PC-9 (cell line): ENCODE results near the gene TSC22D3. TPM values are rescaled to one million over a fixed set of nuclear protein-coding genes. Genes with fewer than 3 reads are reported as not detected.

Experiments
- BruUV-seq: library from RNA; stranded (reverse); fragments of 400-500 nt; replicated peaks from 2 replicates; lab custom pipeline; 2021; lab: Mats Ljungman, UMichigan
- CTCF ChIA-PET: fragments of 300-600 bp; sonication (Branson Sonifier 250); formaldehyde crosslinking; loops from one replicate; lab custom pipeline; 2022; ENCODE audit warnings: antibody characterized with exemption; lab: Charles Lee
- POLR2A ChIA-PET: fragments of 300-600 bp; sonication (Branson Sonifier 250); formaldehyde crosslinking; loops from one replicate; lab custom pipeline; 2022; ENCODE audit warnings: antibody characterized with exemption; ENCODE audit not compliant: unreplicated experiment; lab: Charles Lee
- DNase-seq, 2 experiments: peaks; one replicate each; pipeline versions ENCODE4 v3.0.0 to v3.0.0-alpha.2; 2015 to 2022; ENCODE audit warnings: mixed read lengths in 1 of 2
- H2AFZ ChIP-seq: fragments of 200-600 bp; sonication (generic); 2 replicates; pipeline ENCODE4 v1.8.1; 2017; ENCODE audit warnings: antibody characterized with exemption
- H3F3A ChIP-seq: fragments of 200-600 bp; sonication (generic); 2 replicates; pipeline ENCODE4 v1.8.1; 2017; ENCODE audit warnings: antibody characterized with exemption, mild to moderate bottlenecking, low read depth; ENCODE audit not compliant: insufficient read depth
- H3K27ac ChIP-seq: fragments of 200-600 bp; sonication (generic); 2 replicates; pipeline ENCODE4 v1.6.1; 2016; ENCODE audit warnings: mixed run types
- H3K27me3 ChIP-seq: fragments of 200-600 bp; sonication (generic); 2 replicates; pipeline ENCODE4 v1.6.1; 2016; ENCODE audit warnings: low read depth, mixed run types; ENCODE audit not compliant: insufficient read depth
- H3K36me3 ChIP-seq: fragments of 200-600 bp; sonication (generic); 2 replicates; pipeline ENCODE4 v1.6.1; 2016; ENCODE audit warnings: low read depth, mixed run types
- H3K4me1 ChIP-seq: fragments of 200-600 bp; sonication (generic); replicated peaks from 2 replicates; pipeline ENCODE4 v1.6.1; 2016; ENCODE audit warnings: mixed run types; ENCODE audit not compliant: insufficient read depth
- H3K4me2 ChIP-seq: fragments of 200-600 bp; sonication (generic); 2 replicates; pipeline ENCODE4 v1.6.1; 2017; ENCODE audit warnings: mixed run types
- H3K4me3 ChIP-seq: fragments of 200-600 bp; sonication (generic); 2 replicates; pipeline ENCODE4 v1.6.1; 2016; ENCODE audit warnings: mixed run types
- H3K79me2 ChIP-seq: fragments of 200-600 bp; sonication (generic); 2 replicates; pipeline ENCODE4 v1.6.1; 2017; ENCODE audit warnings: low read depth, mixed run types
- H3K9me2 ChIP-seq: fragments of 200-600 bp; sonication (generic); 2 replicates; pipeline ENCODE4 v1.8.1; 2017; ENCODE audit warnings: mild to moderate bottlenecking; ENCODE audit not compliant: insufficient read depth
- H3K9me3 ChIP-seq: fragments of 200-600 bp; sonication (generic); 2 replicates; pipeline ENCODE4 v1.8.1; 2016; ENCODE audit warnings: low read depth; ENCODE audit not compliant: insufficient read depth
- H4K20me1 ChIP-seq: fragments of 200-600 bp; sonication (generic); 2 replicates; pipeline ENCODE4 v1.8.1; 2017; ENCODE audit not compliant: insufficient read depth
- CTCF ChIP-seq: fragments of 200-600 bp; sonication (generic); conservative IDR thresholded peaks from 2 replicates; pipeline ENCODE4 v1.6.1; 2017; ENCODE audit warnings: mixed run types, antibody characterized with exemption, mild to moderate bottlenecking, moderate library complexity
- EZH2 ChIP-seq: fragments of 200-600 bp; sonication (generic); IDR thresholded peaks from 2 replicates; pipeline ENCODE4 v1.8.0; 2017; ENCODE audit warnings: antibody characterized with exemption, low read depth
- intact Hi-C: fragments of 100-400 bp; cut with micrococcal nuclease; formaldehyde crosslinking; loops from one replicate; pipeline ENCODE4 v1.10.0; 2022; ENCODE audit not compliant: unreplicated experiment
- total RNA-seq: library from RNA; stranded (reverse); gene quantifications from 2 replicates; pipeline ENCODE4 v1.2.3, GENCODE V29; 2021

Gene TSC22D3
- total RNA-seq, 1 experiment from 2014 or later: 43.9 TPM

- no TSS peak for BruUV-seq
- TF ChIP-seq EZH2 (no peak), CTCF (no peak)
- H3K27me3 ChIP-seq: no peaks in the 10 kb centered on the region
- peak overlapping the region; percentile 41 for H3K4me2 ChIP-seq
- H3K27ac ChIP-seq: no peak overlapping the region
- H3K4me1 ChIP-seq: peaks cover 22% of the 10 kb centered on the region
- CTCF ChIA-PET: interaction anchor here (1.1 kb wide), 1 partner anchor 28 kb away, joined by 4 read pairs; the partner anchor contains the start of gene TSC22D3
- no peaks in the 10 kb centered on the region for H3K36me3 ChIP-seq
- DNase-seq: peak; percentile 40 to 78
- H4K20me1 ChIP-seq: no peaks in the 10 kb centered on the region
- intact Hi-C loops: no loop called here
- POLR2A ChIA-PET: no interaction called here
- H3K9me2 ChIP-seq: no peaks in the 10 kb centered on the region
- no peaks in the 10 kb centered on the region for H3K79me2 ChIP-seq
- H3F3A ChIP-seq: peaks cover 6% of the 10 kb centered on the region; the same call in 1 of the 2 replicates
- H3K4me3 ChIP-seq: no peak overlapping the region
- H2AFZ ChIP-seq: no peak overlapping the region
- no peaks in the 10 kb centered on the region for H3K9me3 ChIP-seq
Observed at GRCh38 chrX:107747596-107748161, 27.9 kb downstream of the TSC22D3 start.

- H3K36me3 ChIP-seq: no peaks in the 10 kb centered on the region
- DNase-seq: no peak
- no peak overlapping the region for H3K27ac ChIP-seq
- peaks cover 13% of the 10 kb centered on the region; the same call in 1 of the 2 replicates for H3F3A ChIP-seq
- H2AFZ ChIP-seq: no peak overlapping the region
- peaks cover 38% of the 10 kb centered on the region for H3K4me1 ChIP-seq
- no peak overlapping the region for H3K4me2 ChIP-seq
- no peaks in the 10 kb centered on the region for H3K27me3 ChIP-seq
- H3K9me2 ChIP-seq: no peaks in the 10 kb centered on the region
- TF ChIP-seq EZH2 (no peak), CTCF (no peak)
- CTCF ChIA-PET: no interaction called here
- POLR2A ChIA-PET: no interaction called here
- no peaks in the 10 kb centered on the region for H3K79me2 ChIP-seq
- BruUV-seq: no TSS peak
- H4K20me1 ChIP-seq: no peaks in the 10 kb centered on the region
- intact Hi-C loops: no loop called here
- H3K4me3 ChIP-seq: no peak overlapping the region
- no peaks in the 10 kb centered on the region for H3K9me3 ChIP-seq
Observed at GRCh38 chrX:107744868-107745267, 30.7 kb downstream of the TSC22D3 start.

GRCh38 chrX:107743995-107744394, 31.6 kb downstream of the TSC22D3 start:
- Histone ChIP-seq H2AFZ (no peak overlapping the region), H3K36me3 (no peaks in the 10 kb centered on the region), H3K27ac (no peak overlapping the region), H3K4me1 (peaks cover 38% of the 10 kb centered on the region), H3K9me3 (no peaks in the 10 kb centered on the region), H3F3A (peaks cover 13% of the 10 kb centered on the region; the same call in 1 of the 2 replicates), H3K27me3 (no peaks in the 10 kb centered on the region), H3K4me3 (no peak overlapping the region), H4K20me1 (no peaks in the 10 kb centered on the region), H3K79me2 (no peaks in the 10 kb centered on the region), H3K9me2 (no peaks in the 10 kb centered on the region), H3K4me2 (no peak overlapping the region)
- intact Hi-C loops: no loop called here
- TF ChIP-seq CTCF: no peak
- TF ChIP-seq EZH2: no peak
- CTCF ChIA-PET: no interaction called here
- DNase-seq: no peak
- POLR2A ChIA-PET: interaction anchor here (0.7 kb wide), 1 partner anchor 13 kb away, joined by 6 read pairs; no protein-coding TSS in a partner anchor
- BruUV-seq: no TSS peak
